Thyroid gland (tissue), 4 donors: ENCODE results near the gene WDR83.

ENCODE experiments used
- POLR2A ChIP-seq, 2 donors: fragments of 450-650 bp; IDR thresholded peaks; one replicate each; pipeline ENCODE4 v1.6.1; 2017; ENCODE audit warnings: antibody characterized with exemption in 2 of 2, mild to moderate bottlenecking in 2 of 2, moderate library complexity in 1 of 2
- TF ChIP-seq, protein P1 (sequence below), 6 experiments: fragments of 200-600 bp in 3 of 6; fragments of 450-650 bp in 3 of 6; sonication (generic) in 3 of 6; IDR thresholded peaks; one replicate each; pipeline ENCODE4 v1.5.1; 2016 to 2019; ENCODE audit warnings: antibody characterized with exemption in 6 of 6, mild to moderate bottlenecking in 2 of 6, inconsistent platforms in 1 of 6, moderate library complexity in 1 of 6

- TF ChIP-seq, protein P1, sequence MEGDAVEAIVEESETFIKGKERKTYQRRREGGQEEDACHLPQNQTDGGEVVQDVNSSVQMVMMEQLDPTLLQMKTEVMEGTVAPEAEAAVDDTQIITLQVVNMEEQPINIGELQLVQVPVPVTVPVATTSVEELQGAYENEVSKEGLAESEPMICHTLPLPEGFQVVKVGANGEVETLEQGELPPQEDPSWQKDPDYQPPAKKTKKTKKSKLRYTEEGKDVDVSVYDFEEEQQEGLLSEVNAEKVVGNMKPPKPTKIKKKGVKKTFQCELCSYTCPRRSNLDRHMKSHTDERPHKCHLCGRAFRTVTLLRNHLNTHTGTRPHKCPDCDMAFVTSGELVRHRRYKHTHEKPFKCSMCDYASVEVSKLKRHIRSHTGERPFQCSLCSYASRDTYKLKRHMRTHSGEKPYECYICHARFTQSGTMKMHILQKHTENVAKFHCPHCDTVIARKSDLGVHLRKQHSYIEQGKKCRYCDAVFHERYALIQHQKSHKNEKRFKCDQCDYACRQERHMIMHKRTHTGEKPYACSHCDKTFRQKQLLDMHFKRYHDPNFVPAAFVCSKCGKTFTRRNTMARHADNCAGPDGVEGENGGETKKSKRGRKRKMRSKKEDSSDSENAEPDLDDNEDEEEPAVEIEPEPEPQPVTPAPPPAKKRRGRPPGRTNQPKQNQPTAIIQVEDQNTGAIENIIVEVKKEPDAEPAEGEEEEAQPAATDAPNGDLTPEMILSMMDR (IDR thresholded peaks at IDR 0.05): no peak
- peak in 1 of 2 donors; percentile 17 for TF ChIP-seq POLR2A (IDR thresholded peaks at IDR 0.05)
Measured at GRCh38 chr19:12629215-12629614, 37.4 kb upstream of the WDR83 start.
